Liver (tissue), 9 donors: ENCODE data around the gene RGS3. TPM values are rescaled to one million over a fixed set of nuclear protein-coding genes. Genes with fewer than 3 reads are reported as not detected.

Source experiments
- DNase-seq: peaks from one replicate; pipeline ENCODE4 v3.0.0-alpha.2; 2017; ENCODE audit warnings: low spot score
- H3K27ac ChIP-seq, 2 donors: one replicate each; pipeline ENCODE4 v1.7.0; 2013; ENCODE audit warnings: inconsistent platforms in 2 of 2, low read length in 2 of 2, control low read depth in 1 of 2, low read depth in 1 of 2, mild to moderate bottlenecking in 1 of 2
- H3K27me3 ChIP-seq, 4 donors: one replicate each; pipeline versions ENCODE4 v1.6.1 to v1.7.0; 2013; ENCODE audit warnings: low read length in 3 of 4, inconsistent platforms in 1 of 4, mild to moderate bottlenecking in 1 of 4, moderate library complexity in 1 of 4; ENCODE audit not compliant: control insufficient read depth in 4 of 4, insufficient read depth in 4 of 4
- H3K36me3 ChIP-seq, 4 donors: one replicate each; pipeline versions ENCODE4 v1.6.1 to v1.7.0; 2013; ENCODE audit warnings: low read length in 3 of 4, mild to moderate bottlenecking in 3 of 4, low read depth in 1 of 4, moderate library complexity in 1 of 4; ENCODE audit not compliant: control insufficient read depth in 4 of 4, insufficient read depth in 3 of 4
- H3K4me1 ChIP-seq, 4 donors: one replicate each; pipeline versions ENCODE4 v1.6.1 to v1.7.0; 2013; ENCODE audit warnings: low read length in 3 of 4, mild to moderate bottlenecking in 3 of 4, moderate library complexity in 1 of 4; ENCODE audit not compliant: control insufficient read depth in 4 of 4, insufficient read depth in 4 of 4
- H3K4me3 ChIP-seq, 3 donors: one replicate each; pipeline versions ENCODE4 v1.6.1 to v1.7.0; 2013; ENCODE audit warnings: low read length in 3 of 3, control low read depth in 1 of 3, low read depth in 1 of 3, mild to moderate bottlenecking in 1 of 3
- H3K9ac ChIP-seq, 2 donors: one replicate each; pipeline ENCODE4 v1.7.0; 2013; ENCODE audit warnings: low read length in 2 of 2, mild to moderate bottlenecking in 2 of 2, moderate library complexity in 2 of 2, control low read depth in 1 of 2, low read depth in 1 of 2
- H3K9me3 ChIP-seq, 4 donors: one replicate each; pipeline versions ENCODE4 v1.6.1 to v1.7.0; 2013; ENCODE audit warnings: low read length in 3 of 4; ENCODE audit not compliant: control insufficient read depth in 4 of 4
- EGR1 ChIP-seq, 2 donors: IDR thresholded peaks; 2 replicates each; pipeline ENCODE4 v1.6.1; 2016 to 2018; ENCODE audit warnings: antibody characterized with exemption in 2 of 2, low read depth in 2 of 2
- FOXA2 ChIP-seq: IDR thresholded peaks from 2 replicates; pipeline ENCODE4 v1.6.1; 2016; ENCODE audit warnings: antibody characterized with exemption
- GABPA ChIP-seq, 2 donors: IDR thresholded peaks in 1 of 2; conservative IDR thresholded peaks in 1 of 2; 2 replicates each; pipeline ENCODE4 v1.6.1; 2016; ENCODE audit warnings: antibody characterized with exemption in 2 of 2, mild to moderate bottlenecking in 1 of 2, moderate library complexity in 1 of 2
- HNF4A ChIP-seq, 2 donors: conservative IDR thresholded peaks; 2 replicates each; pipeline ENCODE4 v1.6.1; 2016; ENCODE audit warnings: antibody characterized with exemption in 2 of 2, mild to moderate bottlenecking in 2 of 2
- HNF4G ChIP-seq: IDR thresholded peaks from 2 replicates; pipeline ENCODE4 v1.6.1; 2016; ENCODE audit warnings: antibody characterized with exemption
- JUND ChIP-seq, 2 donors: IDR thresholded peaks; 2 replicates each; pipeline ENCODE4 v1.6.1; 2016; ENCODE audit warnings: antibody characterized with exemption in 2 of 2
- MAX ChIP-seq: IDR thresholded peaks from 2 replicates; pipeline ENCODE4 v1.6.1; 2016; ENCODE audit warnings: antibody characterized with exemption
- NR2F2 ChIP-seq: IDR thresholded peaks from 2 replicates; pipeline ENCODE4 v1.6.1; 2016; ENCODE audit warnings: antibody characterized with exemption
- RAD21 ChIP-seq, 2 donors: IDR thresholded peaks; 2 replicates each; pipeline ENCODE4 v1.6.1; 2016; ENCODE audit warnings: antibody characterized with exemption in 2 of 2, mild to moderate bottlenecking in 2 of 2
- RXRA ChIP-seq, 2 donors: IDR thresholded peaks; 2 replicates each; pipeline ENCODE4 v1.6.1; 2017 to 2018; ENCODE audit warnings: antibody characterized with exemption in 2 of 2, mild to moderate bottlenecking in 1 of 2
- SP1 ChIP-seq: IDR thresholded peaks from 2 replicates; pipeline ENCODE4 v1.6.1; 2018; ENCODE audit warnings: antibody characterized with exemption, mild to moderate bottlenecking
- TAF1 ChIP-seq: conservative IDR thresholded peaks from 2 replicates; pipeline ENCODE4 v1.6.1; 2016; ENCODE audit warnings: antibody characterized with exemption, mild to moderate bottlenecking
- YY1 ChIP-seq: IDR thresholded peaks from 2 replicates; pipeline ENCODE4 v1.6.1; 2016; ENCODE audit warnings: antibody characterized with exemption, mild to moderate bottlenecking
- ZBTB33 ChIP-seq: IDR thresholded peaks from 2 replicates; pipeline ENCODE4 v1.6.1; 2016; ENCODE audit warnings: antibody characterized with exemption
- WGBS: extraction: QIAGEN DNeasy Blood & Tissue Kit; methylation state at CpG from one replicate; pipeline ENCODE4 v1.1.7; 2013; 5-methylcytosine and 5-hydroxymethylcytosine counted together
- polyA plus RNA-seq, 2 donors: library from polyadenylated mRNA; stranded (reverse) in 1 of 2; unstranded in 1 of 2; fragments of 200-250 nt in 1 of 2; fragments of >200 nt in 1 of 2; fragmentation: Nextera tagmentation in 1 of 2; extraction: Ambion mirVana in 1 of 2; gene quantifications; one replicate each; pipeline versions ENCODE4 v1.2.1 to v1.2.3, GENCODE V29; 2013 to 2015
- total RNA-seq, 2 donors: library from RNA; depleted of rRNA; stranded (reverse); fragments of >200 nt; gene quantifications; one replicate each; pipeline ENCODE4 v1.2.3, GENCODE V29; 2014
- TF ChIP-seq, protein P1 (sequence below): IDR thresholded peaks from 2 replicates; pipeline ENCODE4 v1.6.1; 2016; ENCODE audit warnings: antibody characterized with exemption
- TF ChIP-seq, protein P2 (sequence below): IDR thresholded peaks from 2 replicates; pipeline ENCODE4 v1.6.1; 2016; ENCODE audit warnings: antibody characterized with exemption, mild to moderate bottlenecking
- donor health status: healthy.
- donor health status: healthy.
- donor health status: healthy.
- donor health status: healthy.
- donor health status: healthy.

The RGS3 gene
- total and polyA plus RNA-seq, 4 donors, result 13.0 to 65.0 (median 28.3) TPM

DNA sequence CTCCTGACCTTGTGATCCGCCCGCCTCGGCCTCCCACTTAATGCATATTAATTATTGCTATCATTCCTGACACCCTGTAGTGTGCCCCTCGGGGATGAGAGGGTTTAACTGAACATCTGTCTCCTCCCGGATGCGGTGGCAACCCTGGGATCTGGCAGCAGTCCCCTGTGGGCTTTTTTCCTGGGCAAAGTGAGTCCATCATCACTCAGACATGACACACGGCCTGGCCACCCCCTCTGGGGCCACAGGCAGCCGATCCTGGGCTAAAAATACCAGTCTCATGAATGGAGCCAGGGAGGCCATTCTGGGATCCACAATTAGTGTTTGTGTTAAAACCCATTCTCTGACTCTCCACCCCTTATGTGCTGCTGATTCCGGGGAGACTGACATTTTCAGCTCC is 161.2 kb downstream of the RGS3 start:
- no peak for DNase-seq
- 83% methylated on average over 9 of the region's 9 CpGs for WGBS
- no peak overlapping the region for H3K27ac ChIP-seq

DNA sequence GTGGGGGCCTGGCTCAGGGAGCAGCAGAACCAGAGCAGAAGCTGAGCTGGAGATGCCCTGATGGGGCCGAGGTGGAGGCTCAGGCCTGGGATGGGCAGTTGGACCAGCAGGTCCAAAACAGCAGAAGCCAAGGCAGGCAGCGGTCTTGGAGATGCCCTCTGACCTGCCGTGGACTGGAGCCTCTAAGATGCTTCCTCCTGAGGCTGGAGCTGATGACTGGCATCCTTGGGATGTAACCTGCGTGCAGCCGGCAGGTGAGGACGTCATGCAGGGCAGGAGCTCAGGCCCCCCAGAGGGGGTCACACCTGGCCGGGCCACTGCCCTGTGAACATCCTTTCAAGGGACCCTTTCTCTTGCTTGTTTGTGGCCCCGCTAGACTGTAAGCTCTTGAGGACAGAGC is 162.0 kb downstream of the RGS3 start:
- no peak overlapping the region for H3K9ac ChIP-seq
- H3K27me3 ChIP-seq, result no peaks in the 10 kb centered on the region
- peaks cover 2 to 11% (median 4%) of the 10 kb centered on the region in 4 donors for H3K4me1 ChIP-seq
- no peak overlapping the region for H3K4me3 ChIP-seq
- H3K36me3 ChIP-seq, result no peaks in the 10 kb centered on the region
- TF ChIP-seq, protein P1, sequence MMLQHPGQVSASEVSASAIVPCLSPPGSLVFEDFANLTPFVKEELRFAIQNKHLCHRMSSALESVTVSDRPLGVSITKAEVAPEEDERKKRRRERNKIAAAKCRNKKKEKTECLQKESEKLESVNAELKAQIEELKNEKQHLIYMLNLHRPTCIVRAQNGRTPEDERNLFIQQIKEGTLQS, result no peak
- no peak for TF ChIP-seq HNF4G
- no peak for TF ChIP-seq YY1
- no peak for TF ChIP-seq RAD21 (IDR thresholded peaks at IDR 0.05)
- no peak for TF ChIP-seq MAX
- TF ChIP-seq SP1, result no peak
- no peak for TF ChIP-seq FOXA2
- TF ChIP-seq ZBTB33, result no peak
- TF ChIP-seq, protein P2, sequence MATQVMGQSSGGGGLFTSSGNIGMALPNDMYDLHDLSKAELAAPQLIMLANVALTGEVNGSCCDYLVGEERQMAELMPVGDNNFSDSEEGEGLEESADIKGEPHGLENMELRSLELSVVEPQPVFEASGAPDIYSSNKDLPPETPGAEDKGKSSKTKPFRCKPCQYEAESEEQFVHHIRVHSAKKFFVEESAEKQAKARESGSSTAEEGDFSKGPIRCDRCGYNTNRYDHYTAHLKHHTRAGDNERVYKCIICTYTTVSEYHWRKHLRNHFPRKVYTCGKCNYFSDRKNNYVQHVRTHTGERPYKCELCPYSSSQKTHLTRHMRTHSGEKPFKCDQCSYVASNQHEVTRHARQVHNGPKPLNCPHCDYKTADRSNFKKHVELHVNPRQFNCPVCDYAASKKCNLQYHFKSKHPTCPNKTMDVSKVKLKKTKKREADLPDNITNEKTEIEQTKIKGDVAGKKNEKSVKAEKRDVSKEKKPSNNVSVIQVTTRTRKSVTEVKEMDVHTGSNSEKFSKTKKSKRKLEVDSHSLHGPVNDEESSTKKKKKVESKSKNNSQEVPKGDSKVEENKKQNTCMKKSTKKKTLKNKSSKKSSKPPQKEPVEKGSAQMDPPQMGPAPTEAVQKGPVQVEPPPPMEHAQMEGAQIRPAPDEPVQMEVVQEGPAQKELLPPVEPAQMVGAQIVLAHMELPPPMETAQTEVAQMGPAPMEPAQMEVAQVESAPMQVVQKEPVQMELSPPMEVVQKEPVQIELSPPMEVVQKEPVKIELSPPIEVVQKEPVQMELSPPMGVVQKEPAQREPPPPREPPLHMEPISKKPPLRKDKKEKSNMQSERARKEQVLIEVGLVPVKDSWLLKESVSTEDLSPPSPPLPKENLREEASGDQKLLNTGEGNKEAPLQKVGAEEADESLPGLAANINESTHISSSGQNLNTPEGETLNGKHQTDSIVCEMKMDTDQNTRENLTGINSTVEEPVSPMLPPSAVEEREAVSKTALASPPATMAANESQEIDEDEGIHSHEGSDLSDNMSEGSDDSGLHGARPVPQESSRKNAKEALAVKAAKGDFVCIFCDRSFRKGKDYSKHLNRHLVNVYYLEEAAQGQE, result no peak
- no peak for TF ChIP-seq TAF1
- TF ChIP-seq RXRA (IDR thresholded peaks at IDR 0.05), result no peak
- no peak for TF ChIP-seq GABPA (IDR thresholded peaks at IDR 0.05 in 1 of 2, conservative IDR thresholded peaks at IDR 0.05 in 1 of 2)
- 97% methylated on average over 8 of the region's 8 CpGs for WGBS
- DNase-seq, result no peak
- H3K9me3 ChIP-seq, result no peaks in the 10 kb centered on the region
- no peak overlapping the region for H3K27ac ChIP-seq

More for the DNA sequence above, 161.2 kb downstream of the RGS3 start:
- Histone ChIP-seq H3K36me3 (no peaks in the 10 kb centered on the region), H3K9me3 (no peaks in the 10 kb centered on the region), H3K4me1 (peaks cover 9 to 18% (median 10%) of the 10 kb centered on the region in 4 donors), H3K27me3 (no peaks in the 10 kb centered on the region), H3K4me3 (no peak overlapping the region), H3K9ac (no peak overlapping the region)
- no peak for TF ChIP-seq NR2F2
- TF ChIP-seq EGR1 (IDR thresholded peaks at IDR 0.05; ENCODE audit: low read depth in 2 of 2), result no peak
- no peak for TF ChIP-seq RAD21 (IDR thresholded peaks at IDR 0.05)
- no peak for TF ChIP-seq TAF1
- TF ChIP-seq JUND (IDR thresholded peaks at IDR 0.05), result no peak
- no peak for TF ChIP-seq RXRA (IDR thresholded peaks at IDR 0.05)
- no peak for TF ChIP-seq FOXA2
- no peak for TF ChIP-seq HNF4A (conservative IDR thresholded peaks at IDR 0.05)
